Astrocyte of the hippocampus (primary cell): Measurements from ENCODE around the gene RHOD.
A peak's percentile ranks its signal among the peaks of the same experiment; 100 is the strongest.

ENCODE experiments used
- DNase-seq: peaks from one replicate; pipeline ENCODE4 v3.0.0; 2011; ENCODE audit warnings: low read depth, low spot score

RHOD gene

GRCh38 chr11:67032830-67033551 is 23.7 kb upstream of the RHOD start:
- DNase-seq: peak; percentile 95

GRCh38 chr11:67033661-67034166 is 22.9 kb upstream of the RHOD start:
- peak; percentile 90 for DNase-seq

GRCh38 chr11:67034350-67034749 is 22.3 kb upstream of the RHOD start:
- no peak for DNase-seq

- no peak for DNase-seq
Measured at GRCh38 chr11:67040147-67040546, 16.5 kb upstream of the RHOD start.

GRCh38 chr11:67041602-67042001 is 15.0 kb upstream of the RHOD start:
- no peak for DNase-seq

- DNase-seq: no peak
Measured at GRCh38 chr11:67043572-67044349, 12.9 kb upstream of the RHOD start.

GRCh38 chr11:67044496-67044895 is 12.2 kb upstream of the RHOD start:
- peak; percentile 71 for DNase-seq

- peak; percentile 93 for DNase-seq
Measured at GRCh38 chr11:67045314-67045713, 11.3 kb upstream of the RHOD start.

- no peak for DNase-seq
Measured at GRCh38 chr11:67048515-67049130, 8.0 kb upstream of the RHOD start.

- no peak for DNase-seq
Measured at GRCh38 chr11:67050139-67050538, 6.5 kb upstream of the RHOD start.

GRCh38 chr11:67051180-67051893 is 5.3 kb upstream of the RHOD start:
- no peak for DNase-seq

- no peak for DNase-seq
Measured at GRCh38 chr11:67051945-67052488, 4.6 kb upstream of the RHOD start.

- DNase-seq: no peak
Measured at GRCh38 chr11:67052891-67053290, 3.8 kb upstream of the RHOD start.

- DNase-seq: peak; percentile 80
Measured at GRCh38 chr11:67053896-67054329, 2.7 kb upstream of the RHOD start.

GRCh38 chr11:67054346-67054835 is 2.3 kb upstream of the RHOD start:
- DNase-seq: peak; percentile 93

- peak; percentile 62 for DNase-seq
Measured at GRCh38 chr11:67054836-67055523, 1.7 kb upstream of the RHOD start.

GRCh38 chr11:67055812-67056211 is 835 bp upstream of the RHOD start:
- peak; percentile 36 for DNase-seq

- DNase-seq: no peak
Measured at GRCh38 chr11:67057205-67057672, 592 bp downstream of the RHOD start.

- DNase-seq: no peak
Measured at GRCh38 chr11:67058506-67058905, 1.9 kb downstream of the RHOD start.

- DNase-seq: no peak
Measured at GRCh38 chr11:67059671-67060070, 3.0 kb downstream of the RHOD start.
